GM12891 (cell line): ENCODE measurements around the gene BICC1.

Source experiments
- POLR2A ChIP-seq: IDR thresholded peaks from 2 replicates; pipeline ENCODE4 v1.6.1; 2011; ENCODE audit warnings: low read depth, low read length, control low read depth
- POLR2AphosphoS5 ChIP-seq: IDR thresholded peaks from 2 replicates; pipeline ENCODE4 v1.6.1; 2011; ENCODE audit warnings: low read depth, low read length, control low read depth
- TAF1 ChIP-seq: IDR thresholded peaks from 2 replicates; pipeline ENCODE4 v1.6.1; 2011; ENCODE audit warnings: low read depth, low read length, control low read depth

GRCh38 chr10:58516119-58516518 is 3.4 kb downstream of the BICC1 start:
- TF ChIP-seq POLR2A (no peak), POLR2AphosphoS5 (no peak), TAF1 (no peak)
